ENCODE results near the gene DHX9.
A peak's percentile ranks its signal among the peaks of the same experiment; 100 is the strongest.

Gene DHX9

DNA sequence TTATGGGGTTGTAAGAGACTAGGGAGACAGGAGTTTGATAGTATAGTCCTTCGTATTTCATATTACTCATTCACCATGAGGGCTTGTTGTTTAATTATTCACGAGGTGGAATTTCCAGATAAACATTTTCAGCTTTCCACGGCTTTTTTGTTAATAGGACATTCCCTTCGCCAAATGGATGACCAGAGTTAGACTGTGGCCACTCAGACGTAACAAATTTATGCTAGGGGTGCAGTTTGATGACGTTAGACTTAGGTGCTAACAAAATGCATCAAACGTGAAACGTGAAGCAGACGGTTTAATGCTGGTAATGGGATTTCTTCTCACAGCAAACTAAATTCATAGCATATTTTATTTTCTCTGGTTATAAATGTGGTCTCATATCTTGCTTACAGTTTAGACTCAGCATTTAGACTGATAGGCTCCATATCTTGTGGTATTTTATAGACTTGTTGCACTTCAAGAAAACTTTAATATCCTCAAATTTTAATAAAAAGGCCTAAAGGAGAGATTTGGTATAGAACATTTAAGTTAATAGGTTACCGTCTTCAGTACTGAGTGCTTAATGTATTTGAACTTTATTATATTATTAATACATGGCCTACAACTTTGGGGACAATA lies 2.3 kb downstream of the DHX9 start:
- peak; percentile 11 for DNase-seq (ENCODE audit: low read depth)
- peak overlapping the region; percentile 5 for H3K4me3 ChIP-seq (ENCODE audit: low read length)
- TF ChIP-seq, protein P1, sequence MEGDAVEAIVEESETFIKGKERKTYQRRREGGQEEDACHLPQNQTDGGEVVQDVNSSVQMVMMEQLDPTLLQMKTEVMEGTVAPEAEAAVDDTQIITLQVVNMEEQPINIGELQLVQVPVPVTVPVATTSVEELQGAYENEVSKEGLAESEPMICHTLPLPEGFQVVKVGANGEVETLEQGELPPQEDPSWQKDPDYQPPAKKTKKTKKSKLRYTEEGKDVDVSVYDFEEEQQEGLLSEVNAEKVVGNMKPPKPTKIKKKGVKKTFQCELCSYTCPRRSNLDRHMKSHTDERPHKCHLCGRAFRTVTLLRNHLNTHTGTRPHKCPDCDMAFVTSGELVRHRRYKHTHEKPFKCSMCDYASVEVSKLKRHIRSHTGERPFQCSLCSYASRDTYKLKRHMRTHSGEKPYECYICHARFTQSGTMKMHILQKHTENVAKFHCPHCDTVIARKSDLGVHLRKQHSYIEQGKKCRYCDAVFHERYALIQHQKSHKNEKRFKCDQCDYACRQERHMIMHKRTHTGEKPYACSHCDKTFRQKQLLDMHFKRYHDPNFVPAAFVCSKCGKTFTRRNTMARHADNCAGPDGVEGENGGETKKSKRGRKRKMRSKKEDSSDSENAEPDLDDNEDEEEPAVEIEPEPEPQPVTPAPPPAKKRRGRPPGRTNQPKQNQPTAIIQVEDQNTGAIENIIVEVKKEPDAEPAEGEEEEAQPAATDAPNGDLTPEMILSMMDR (conservative IDR thresholded peaks at IDR 0.05; ENCODE audit: low read length) = no peak

DNA sequence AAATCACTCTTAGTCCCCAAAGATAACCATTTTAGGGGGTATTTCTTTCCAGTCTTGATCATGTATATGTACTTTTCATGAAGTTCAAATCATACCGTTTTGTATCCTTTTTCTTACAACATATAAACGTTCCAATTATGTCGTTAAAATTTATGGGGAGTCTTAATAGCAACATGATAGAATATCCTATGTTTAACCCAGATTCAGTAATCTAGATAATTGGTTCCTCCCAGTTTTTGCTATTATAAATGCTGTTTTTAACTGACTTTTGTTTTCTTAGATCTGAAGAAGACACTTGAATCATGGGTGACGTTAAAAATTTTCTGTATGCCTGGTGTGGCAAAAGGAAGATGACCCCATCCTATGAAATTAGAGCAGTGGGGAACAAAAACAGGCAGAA lies 3.1 kb downstream of the DHX9 start:
- no peak overlapping the region for H3K4me3 ChIP-seq (ENCODE audit: low read length)
- TF ChIP-seq, protein P1 (conservative IDR thresholded peaks at IDR 0.05; ENCODE audit: low read length) = no peak
- DNase-seq (ENCODE audit: low read depth) = no peak

DNA sequence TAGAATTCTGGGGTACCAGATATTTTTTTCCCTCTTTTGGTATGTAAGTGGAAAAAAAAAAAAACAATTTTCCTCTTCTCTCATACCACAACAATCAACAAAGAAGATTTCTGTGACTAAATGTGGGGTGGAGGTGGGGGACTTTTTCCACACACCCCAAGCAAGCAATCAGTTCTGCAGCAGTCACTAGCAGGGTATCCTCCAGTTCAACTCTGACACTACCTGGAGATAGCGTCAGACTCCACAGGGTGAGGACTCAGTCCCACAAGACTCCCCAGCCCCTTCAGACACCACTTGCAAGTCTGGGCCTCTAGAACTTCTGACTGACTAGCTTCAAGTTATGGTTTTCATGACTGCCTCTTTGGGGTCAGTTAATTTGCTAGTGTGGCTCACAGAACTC lies 6.2 kb downstream of the DHX9 start:
- no peak overlapping the region for H3K4me3 ChIP-seq (ENCODE audit: low read length)
- DNase-seq (ENCODE audit: low read depth) = no peak
- TF ChIP-seq, protein P1 (conservative IDR thresholded peaks at IDR 0.05; ENCODE audit: low read length) = no peak

DNA sequence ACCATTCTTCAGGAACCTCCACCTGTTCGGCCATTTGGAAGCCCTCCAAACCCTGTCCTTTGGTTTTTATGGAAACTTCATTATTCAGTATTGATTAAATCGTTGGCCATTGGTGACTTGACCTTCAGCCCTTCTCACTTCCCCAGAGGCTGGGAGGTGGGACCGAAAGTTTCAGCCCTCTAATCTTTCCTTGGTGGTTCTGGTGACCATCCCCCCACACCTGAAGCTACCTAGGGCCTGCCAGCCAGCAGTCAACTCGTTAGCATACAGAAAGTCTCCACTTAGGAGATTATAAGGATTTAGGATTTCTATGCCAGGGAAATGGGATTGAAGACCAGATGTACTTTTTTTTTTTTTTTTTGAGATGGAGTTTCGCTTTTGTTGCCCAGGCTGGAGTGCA lies 6.7 kb downstream of the DHX9 start:
- no peak for DNase-seq (ENCODE audit: low read depth)

DNA sequence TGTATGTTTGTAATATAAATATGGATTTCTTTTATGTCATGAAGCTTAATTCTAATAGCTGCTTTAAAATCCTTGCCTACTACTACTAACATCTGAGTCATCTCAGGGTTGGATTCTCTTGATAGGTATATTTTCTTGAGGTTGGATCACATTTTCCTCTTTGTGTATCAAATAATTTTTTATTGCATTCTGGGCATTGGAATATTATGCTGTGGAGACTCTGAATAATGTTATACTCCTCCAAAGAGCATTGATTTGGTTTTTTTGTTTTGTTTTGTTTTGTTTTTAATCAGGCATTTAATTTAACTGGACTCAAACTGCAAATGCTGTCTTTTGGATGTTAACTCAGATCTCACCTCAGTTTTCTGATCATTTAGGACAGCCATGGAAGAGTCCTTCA lies 8.0 kb downstream of the DHX9 start:
- DNase-seq (ENCODE audit: low read depth) = no peak
- TF ChIP-seq, protein P1 (conservative IDR thresholded peaks at IDR 0.05; ENCODE audit: low read length) = no peak
- no peak overlapping the region for H3K4me3 ChIP-seq (ENCODE audit: low read length)

More for the DNA sequence above, 6.7 kb downstream of the DHX9 start:
- no peak overlapping the region for H3K4me3 ChIP-seq (ENCODE audit: low read length)
- TF ChIP-seq, protein P1 (conservative IDR thresholded peaks at IDR 0.05; ENCODE audit: low read length) = no peak

DNA sequence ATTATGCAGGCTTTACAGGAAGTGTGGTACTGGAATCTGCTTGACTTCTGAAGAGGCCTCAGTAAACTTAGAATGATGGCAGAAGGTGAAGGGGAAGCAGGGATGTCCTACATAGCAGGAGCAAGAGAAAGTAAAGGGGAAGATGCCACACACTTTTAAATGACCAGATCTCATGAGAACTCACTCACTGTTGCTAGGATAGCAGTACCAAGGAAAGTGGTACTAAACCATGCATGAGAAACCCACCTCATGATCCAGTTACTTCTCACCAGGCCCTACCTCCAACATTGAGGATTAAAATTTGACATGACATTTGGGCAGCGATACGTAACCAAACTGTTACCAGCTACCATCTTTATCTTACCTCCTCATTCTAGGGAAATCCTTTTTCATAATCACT lies 9.6 kb downstream of the DHX9 start:
- TF ChIP-seq, protein P1 (conservative IDR thresholded peaks at IDR 0.05; ENCODE audit: low read length) = no peak
- DNase-seq (ENCODE audit: low read depth) = no peak
- H3K4me3 ChIP-seq (ENCODE audit: low read length) = no peak overlapping the region

DNA sequence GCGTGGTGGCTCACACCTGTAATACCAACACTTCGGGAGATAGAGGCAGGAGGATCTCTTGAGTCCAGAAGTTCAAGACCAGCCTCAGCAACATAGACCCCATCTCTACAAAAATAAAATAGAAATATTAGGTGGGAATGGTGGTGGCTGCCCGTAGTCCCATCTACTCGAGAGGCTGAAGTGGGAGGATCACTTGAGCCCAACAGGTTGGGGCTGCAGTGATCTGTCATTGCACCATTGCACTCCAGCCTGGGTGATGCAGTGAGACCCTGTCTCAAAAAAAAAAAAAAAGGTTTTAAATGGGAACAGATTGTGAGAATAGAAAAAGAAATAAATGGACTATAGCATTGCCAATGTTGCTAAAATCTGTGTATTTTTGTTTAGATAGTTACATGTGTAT lies 11.2 kb downstream of the DHX9 start:
- TF ChIP-seq, protein P1 (conservative IDR thresholded peaks at IDR 0.05; ENCODE audit: low read length) = no peak
- DNase-seq (ENCODE audit: low read depth) = no peak
- no peak overlapping the region for H3K4me3 ChIP-seq (ENCODE audit: low read length)

All from AG10803 (cell line).